CD4-positive, alpha-beta T cell (primary cell): ENCODE results near the gene AAMDC. TPM values are rescaled to one million over a fixed set of nuclear protein-coding genes. Genes with fewer than 3 reads are reported as not detected.

ENCODE experiments used
- ATAC-seq: fragments of 200-7000 bp; cut with Tn5 transposase; one replicate; pipeline ENCODE4 v1.10.0; 2022; ENCODE audit warnings: mild to moderate bottlenecking; ENCODE audit not compliant: poor library complexity
- CTCF ChIA-PET: fragments of 350-600 bp; sonication (Branson Sonifier 250); formaldehyde crosslinking; loops from one replicate; lab custom pipeline; 2021; ENCODE audit warnings: antibody characterized with exemption, inconsistent platforms; lab: Charles Lee
- POLR2A ChIA-PET: fragments of 350-600 bp; sonication (Branson Sonifier 250); formaldehyde crosslinking; loops from one replicate; lab custom pipeline; 2021; ENCODE audit warnings: antibody characterized with exemption, inconsistent platforms; lab: Charles Lee
- DNase-seq, 14 experiments: peaks; one replicate each; pipeline ENCODE4 v3.0.0-alpha.2; 2013 to 2020; ENCODE audit warnings: mixed read lengths in 2 of 14
- H3K27ac ChIP-seq, 2 donors: one replicate each; pipeline versions ENCODE4 v1.5.1 to v1.7.0; 2013; ENCODE audit warnings: low read length in 2 of 2, low read depth in 1 of 2, mild to moderate bottlenecking in 1 of 2
- H3K27me3 ChIP-seq, 2 experiments: 1 replicate in 1 of 2; 2 replicates in 1 of 2; pipeline versions ENCODE4 v1.6.1 to v1.7.0; 2013; ENCODE audit warnings: low read length in 2 of 2, control low read depth in 1 of 2, mild to moderate bottlenecking in 1 of 2, moderate library complexity in 1 of 2; ENCODE audit not compliant: insufficient read depth in 2 of 2, control insufficient read depth in 1 of 2
- H3K36me3 ChIP-seq: one replicate; pipeline ENCODE4 v1.6.1; 2013; ENCODE audit warnings: low read length, control low read depth; ENCODE audit not compliant: insufficient read depth
- H3K4me1 ChIP-seq: one replicate; pipeline ENCODE4 v1.6.1; 2013; ENCODE audit warnings: low read length, control low read depth; ENCODE audit not compliant: insufficient read depth
- H3K4me3 ChIP-seq: one replicate; pipeline ENCODE4 v1.5.1; 2013; ENCODE audit warnings: mild to moderate bottlenecking, low read length, moderate library complexity
- H3K9me3 ChIP-seq, 2 experiments: 1 replicate in 1 of 2; 2 replicates in 1 of 2; pipeline versions ENCODE4 v1.6.1 to v1.7.0; 2013; ENCODE audit warnings: low read length in 2 of 2, mild to moderate bottlenecking in 2 of 2, control low read depth in 1 of 2, moderate library complexity in 1 of 2; ENCODE audit not compliant: control insufficient read depth in 1 of 2, insufficient read depth in 1 of 2
- H3K27ac Mint-ChIP-seq: one replicate; pipeline ENCODE4 v1.8.0; 2020; ENCODE audit warnings: mixed read lengths
- H3K27me3 Mint-ChIP-seq: one replicate; pipeline ENCODE4 v1.8.0; 2021; ENCODE audit warnings: mixed read lengths
- H3K36me3 Mint-ChIP-seq: one replicate; pipeline ENCODE4 v1.8.0; 2021; ENCODE audit warnings: low read depth, mixed read lengths
- H3K4me1 Mint-ChIP-seq: one replicate; pipeline ENCODE4 v1.8.0; 2021; ENCODE audit warnings: low read depth, mixed read lengths
- H3K4me3 Mint-ChIP-seq: one replicate; pipeline ENCODE4 v1.8.0; 2020; ENCODE audit warnings: mild to moderate bottlenecking, mixed read lengths
- H3K9me3 Mint-ChIP-seq: one replicate; pipeline ENCODE4 v1.8.0; 2020; ENCODE audit warnings: mixed read lengths
- intact Hi-C, 2 experiments: fragments of 100-400 bp; cut with DNase I in 1 of 2; cut with micrococcal nuclease in 1 of 2; formaldehyde crosslinking; loops; one replicate each; pipeline versions ENCODE4 v1.15.1 to v1.9.0; 2023 to 2025; cut with DNase I, micrococcal nuclease
- total RNA-seq, 174 experiments: library from RNA in 2 of 174; stranded (reverse) in 2 of 174; gene quantifications; one replicate each; pipeline ENCODE4 v1.2.3 and lab custom pipeline; 2021 to 2026
- TF ChIP-seq, protein P1 (sequence below): fragments of 200-600 bp; IDR thresholded peaks from one replicate; pipeline ENCODE4 v1.8.0; 2022; ENCODE audit warnings: antibody characterized with exemption, mild to moderate bottlenecking

AAMDC gene
- total RNA-seq, 2 experiments from 2014 or later: 1.5 to 2.1 TPM

DNA sequence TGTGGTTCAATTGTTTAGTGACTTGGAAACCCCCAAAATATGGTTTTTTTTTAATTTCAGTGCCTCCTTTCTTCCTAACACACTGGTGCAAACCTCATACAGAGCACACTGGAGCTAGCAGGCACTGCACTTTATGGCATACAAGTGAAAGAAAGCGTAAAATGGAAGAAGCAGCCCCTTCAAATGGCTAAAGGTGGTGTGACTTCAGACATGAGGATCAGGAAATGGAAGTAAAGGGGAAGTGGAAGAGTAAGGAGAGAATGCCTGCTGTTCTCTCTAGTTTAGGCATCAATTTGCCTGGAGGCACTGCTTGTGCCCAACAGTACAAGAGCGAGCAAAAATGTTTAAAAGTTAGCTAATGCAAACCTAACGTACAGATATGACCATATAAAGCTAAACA lies 6.1 kb upstream of the AAMDC start:
- H3K4me3 Mint-ChIP-seq: no peak overlapping the region
- no peak overlapping the region for H3K27ac ChIP-seq
- peaks cover 70% of the 10 kb centered on the region for H3K4me1 Mint-ChIP-seq
- ATAC-seq: no peak
- H3K4me1 ChIP-seq: peaks cover 33% of the 10 kb centered on the region
- intact Hi-C loops: loop anchor here in 1 of 2 experiments (5.0 kb wide), 2 partner anchors 33 to 602 kb away; partner anchors contain the start of gene GAB2
- H3K27me3 Mint-ChIP-seq: no peaks in the 10 kb centered on the region
- H3K36me3 Mint-ChIP-seq: peaks cover 66% of the 10 kb centered on the region
- H3K36me3 ChIP-seq: peaks cover 31% of the 10 kb centered on the region
- CTCF ChIA-PET: no interaction called here
- peaks cover 0 to 4% of the 10 kb centered on the region in 2 experiments for H3K9me3 ChIP-seq
- DNase-seq: no peak
- H3K27ac Mint-ChIP-seq: no peak overlapping the region
- POLR2A ChIA-PET: interaction anchor here (1.0 kb wide), 1 partner anchor 180 kb away, joined by 3 read pairs; the partner anchor contains the start of gene INTS4
- H3K9me3 Mint-ChIP-seq: peaks cover 2% of the 10 kb centered on the region
- no peak overlapping the region for H3K4me3 ChIP-seq
- TF ChIP-seq, protein P1, sequence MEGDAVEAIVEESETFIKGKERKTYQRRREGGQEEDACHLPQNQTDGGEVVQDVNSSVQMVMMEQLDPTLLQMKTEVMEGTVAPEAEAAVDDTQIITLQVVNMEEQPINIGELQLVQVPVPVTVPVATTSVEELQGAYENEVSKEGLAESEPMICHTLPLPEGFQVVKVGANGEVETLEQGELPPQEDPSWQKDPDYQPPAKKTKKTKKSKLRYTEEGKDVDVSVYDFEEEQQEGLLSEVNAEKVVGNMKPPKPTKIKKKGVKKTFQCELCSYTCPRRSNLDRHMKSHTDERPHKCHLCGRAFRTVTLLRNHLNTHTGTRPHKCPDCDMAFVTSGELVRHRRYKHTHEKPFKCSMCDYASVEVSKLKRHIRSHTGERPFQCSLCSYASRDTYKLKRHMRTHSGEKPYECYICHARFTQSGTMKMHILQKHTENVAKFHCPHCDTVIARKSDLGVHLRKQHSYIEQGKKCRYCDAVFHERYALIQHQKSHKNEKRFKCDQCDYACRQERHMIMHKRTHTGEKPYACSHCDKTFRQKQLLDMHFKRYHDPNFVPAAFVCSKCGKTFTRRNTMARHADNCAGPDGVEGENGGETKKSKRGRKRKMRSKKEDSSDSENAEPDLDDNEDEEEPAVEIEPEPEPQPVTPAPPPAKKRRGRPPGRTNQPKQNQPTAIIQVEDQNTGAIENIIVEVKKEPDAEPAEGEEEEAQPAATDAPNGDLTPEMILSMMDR: no peak
- no peaks in the 10 kb centered on the region for H3K27me3 ChIP-seq

DNA sequence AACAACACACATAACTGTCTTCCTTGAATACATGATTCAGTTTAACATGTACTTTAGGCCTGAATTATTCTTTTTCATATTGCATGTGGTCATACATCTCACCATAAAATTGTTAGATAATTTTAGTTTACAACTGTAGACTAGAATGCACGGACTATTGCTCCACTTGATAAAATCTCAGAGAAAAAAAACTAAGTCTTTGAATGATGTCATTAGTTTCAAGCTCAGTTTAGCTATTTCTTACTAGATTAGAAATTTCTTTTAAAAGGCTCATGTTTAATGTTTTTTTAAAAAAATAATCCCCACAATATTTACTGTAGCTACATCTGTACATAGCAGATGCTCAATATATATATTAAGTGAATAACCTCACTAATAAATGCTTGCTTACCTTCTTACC lies 5.5 kb upstream of the AAMDC start:
- H3K4me3 Mint-ChIP-seq: no peak overlapping the region
- intact Hi-C loops: loop anchor here in 1 of 2 experiments (5.0 kb wide), 2 partner anchors 33 to 602 kb away; partner anchors contain the start of gene GAB2
- H3K27ac ChIP-seq: no peak overlapping the region
- H3K4me3 ChIP-seq: no peak overlapping the region
- no peaks in the 10 kb centered on the region for H3K27me3 ChIP-seq
- H3K36me3 ChIP-seq: peaks cover 26% of the 10 kb centered on the region
- H3K9me3 Mint-ChIP-seq: peaks cover 2% of the 10 kb centered on the region
- peaks cover 0 to 4% of the 10 kb centered on the region in 2 experiments for H3K9me3 ChIP-seq
- H3K27me3 Mint-ChIP-seq: no peaks in the 10 kb centered on the region
- peaks cover 62% of the 10 kb centered on the region for H3K36me3 Mint-ChIP-seq
- CTCF ChIA-PET: no interaction called here
- ATAC-seq (no peak), DNase-seq (no peak)
- peaks cover 33% of the 10 kb centered on the region for H3K4me1 ChIP-seq
- TF ChIP-seq, protein P1: no peak
- POLR2A ChIA-PET: interaction anchor here (1.0 kb wide), 1 partner anchor 179 kb away, joined by 3 read pairs; the partner anchor contains the start of gene INTS4
- H3K4me1 Mint-ChIP-seq: peaks cover 64% of the 10 kb centered on the region
- H3K27ac Mint-ChIP-seq: no peak overlapping the region

DNA sequence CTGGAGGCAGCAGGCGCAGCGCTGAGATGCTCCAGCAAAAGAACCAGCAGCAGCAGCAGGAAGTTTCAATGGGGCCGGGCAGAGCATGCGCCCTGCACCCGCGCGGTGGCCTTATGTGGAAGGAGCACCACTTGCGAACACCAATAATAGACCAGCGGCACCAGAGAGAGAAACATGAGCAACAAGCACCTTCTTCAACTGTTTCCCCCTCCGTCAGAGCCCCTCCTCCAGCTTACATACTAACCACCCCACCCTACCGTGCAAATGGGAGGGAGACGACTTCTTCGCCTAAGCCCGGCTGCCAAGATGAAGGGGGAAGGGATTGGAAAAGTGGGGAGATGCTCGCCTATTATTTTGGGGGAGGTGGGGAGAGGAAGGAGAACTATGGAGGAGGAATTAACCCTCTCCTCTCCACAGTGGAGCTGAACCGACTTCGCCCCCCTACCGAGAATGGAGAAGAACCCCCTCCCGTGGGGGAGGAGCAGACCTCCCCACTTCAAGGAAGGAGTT lies 1.5 kb upstream of the AAMDC start:
- Histone ChIP-seq H3K36me3 (no peaks in the 10 kb centered on the region), H3K9me3 (peaks cover 0 to 2% of the 10 kb centered on the region in 2 experiments), H3K4me3 (peak overlapping the region; percentile 84), H3K27ac (peak overlapping the region; percentile 74 to 95), H3K4me1 (peaks cover 29% of the 10 kb centered on the region), H3K27me3 (no peaks in the 10 kb centered on the region)
- CTCF ChIA-PET: interaction anchor here (0.9 kb wide), 1 partner anchor 176 kb away, joined by 5 read pairs; no protein-coding TSS in a partner anchor
- DNase-seq: peak; percentile 69 to 92 (median 82)
- Mint-ChIP-seq H3K36me3 (peaks cover 41% of the 10 kb centered on the region), H3K27me3 (no peaks in the 10 kb centered on the region), H3K4me3 (peak overlapping the region; percentile 98), H3K27ac (peak overlapping the region; percentile 92), H3K9me3 (peaks cover 2% of the 10 kb centered on the region), H3K4me1 (peaks cover 56% of the 10 kb centered on the region)
- peak; percentile 61 for ATAC-seq
- POLR2A ChIA-PET: interaction anchor here (0.5 to 4.0 kb wide), 7 partner anchors 13 to 598 kb away, joined by 3 to 61 read pairs (median 3); partner anchors contain the start of genes ALG8 and INTS4
- TF ChIP-seq, protein P1: no peak
- intact Hi-C loops: loop anchor here (1.0 to 5.0 kb wide), 4 partner anchors 23 to 598 kb away; partner anchors contain the start of gene GAB2 (in 1 of the 2)
